Measurements from ENCODE around the gene TFDP1. TPM values are rescaled to one million over a fixed set of nuclear protein-coding genes. Genes with fewer than 3 reads are reported as not detected.

Gene TFDP1
- total RNA-seq, 1 donor from 2014 or later: 32.2 TPM

GRCh38 chr13:113644800-113645199 is 60.2 kb downstream of the TFDP1 start:
- FAIRE-seq: no peak
- DNase-seq (ENCODE audit: low spot score in 2 of 2): no peak

- FAIRE-seq: no peak
- no peak for DNase-seq (ENCODE audit: low spot score in 2 of 2)
Measured at GRCh38 chr13:113645329-113645728, 60.8 kb downstream of the TFDP1 start.

- DNase-seq (ENCODE audit: low spot score in 2 of 2) (no peak), FAIRE-seq (no peak)
Measured at GRCh38 chr13:113646376-113646775, 61.8 kb downstream of the TFDP1 start.

GRCh38 chr13:113646921-113647340 is 62.4 kb downstream of the TFDP1 start:
- DNase-seq (ENCODE audit: low spot score in 2 of 2) (no peak), FAIRE-seq (no peak)

GRCh38 chr13:113647351-113648215 is 63.0 kb downstream of the TFDP1 start:
- peak; percentile 37 for FAIRE-seq
- peak; percentile 70 to 80 for DNase-seq (ENCODE audit: low spot score in 2 of 2)

GRCh38 chr13:113648216-113648610 is 63.7 kb downstream of the TFDP1 start:
- FAIRE-seq (no peak), DNase-seq (ENCODE audit: low spot score in 2 of 2) (no peak)

GRCh38 chr13:113649212-113649611 is 64.7 kb downstream of the TFDP1 start:
- DNase-seq (ENCODE audit: low spot score in 2 of 2): no peak
- no peak for FAIRE-seq

- FAIRE-seq (no peak), DNase-seq (ENCODE audit: low spot score in 2 of 2) (no peak)
Measured at GRCh38 chr13:113650275-113650674, 65.7 kb downstream of the TFDP1 start.

- FAIRE-seq (no peak), DNase-seq (ENCODE audit: low spot score in 2 of 2) (no peak)
Measured at GRCh38 chr13:113650731-113651148, 66.2 kb downstream of the TFDP1 start.

GRCh38 chr13:113651511-113652403 is 67.2 kb downstream of the TFDP1 start:
- FAIRE-seq (no peak), DNase-seq (ENCODE audit: low spot score in 2 of 2) (no peak)

GRCh38 chr13:113652404-113653263 is 68.1 kb downstream of the TFDP1 start:
- DNase-seq (ENCODE audit: low spot score in 2 of 2): no peak
- FAIRE-seq: no peak

GRCh38 chr13:113653264-113654174 is 69.0 kb downstream of the TFDP1 start:
- FAIRE-seq: no peak
- no peak for DNase-seq (ENCODE audit: low spot score in 2 of 2)

- FAIRE-seq (no peak), DNase-seq (ENCODE audit: low spot score in 2 of 2) (no peak)
Measured at GRCh38 chr13:113654175-113654560, 69.6 kb downstream of the TFDP1 start.

- no peak for FAIRE-seq
- no peak for DNase-seq (ENCODE audit: low spot score in 2 of 2)
Measured at GRCh38 chr13:113654591-113655345, 70.2 kb downstream of the TFDP1 start.

- DNase-seq (ENCODE audit: low spot score in 2 of 2): no peak
Measured at GRCh38 chr13:113655346-113656002, 70.9 kb downstream of the TFDP1 start.

GRCh38 chr13:113656003-113656588 is 71.5 kb downstream of the TFDP1 start:
- FAIRE-seq (no peak), DNase-seq (ENCODE audit: low spot score in 2 of 2) (no peak)

More at GRCh38 chr13:113655346-113656002, 70.9 kb downstream of the TFDP1 start:
- no peak for FAIRE-seq

- DNase-seq (ENCODE audit: low spot score in 2 of 2) (no peak), FAIRE-seq (no peak)
Measured at GRCh38 chr13:113656831-113657671, 72.5 kb downstream of the TFDP1 start.

Measured in frontal cortex (tissue), 4 donors.